ENCODE results near the gene CASZ1. TPM values are rescaled to one million over a fixed set of nuclear protein-coding genes. Genes with fewer than 3 reads are reported as not detected.

CASZ1 gene
- total and polyA plus RNA-seq, 8 donors, result 6.0 to 166 (median 39.8) TPM

DNA sequence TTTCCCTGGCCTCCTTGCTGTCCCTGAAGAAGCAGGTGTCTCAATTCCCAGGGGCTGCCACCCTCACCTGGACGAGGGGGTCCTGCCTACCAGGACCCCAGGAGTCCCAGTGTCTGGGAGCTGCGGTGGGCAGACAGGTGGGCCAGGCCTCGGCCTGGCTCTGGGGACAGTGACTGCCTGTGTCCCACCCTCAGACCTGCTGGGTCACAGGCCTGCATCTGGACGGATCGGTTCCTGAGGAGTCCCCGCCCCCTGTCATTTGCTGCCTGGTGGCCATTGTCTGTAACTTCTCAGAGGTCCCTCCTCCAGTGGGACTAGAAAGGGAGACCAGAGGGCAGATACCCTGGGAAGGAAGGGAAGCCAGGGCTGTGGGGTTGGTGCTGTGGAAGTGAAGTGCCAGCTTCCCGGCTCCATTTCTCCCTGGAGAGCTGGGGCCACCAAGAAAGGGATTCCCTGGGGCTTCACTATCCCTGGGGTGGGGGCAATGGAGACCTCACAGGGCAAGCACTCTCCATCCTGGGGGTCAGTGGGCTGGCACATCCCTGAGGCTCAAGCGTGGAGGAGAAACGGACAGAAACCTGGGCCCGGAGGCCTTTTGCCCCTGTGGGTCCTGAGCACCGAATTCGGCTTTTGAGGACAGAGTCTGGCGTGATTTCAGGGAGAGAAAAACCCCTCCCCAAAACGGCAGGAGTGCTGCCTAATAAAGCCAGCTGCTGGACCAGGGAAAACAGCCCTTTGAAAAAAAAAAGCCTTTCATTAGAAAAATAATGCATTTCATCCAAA is 164.4 kb downstream of the CASZ1 start:
- no peaks in the 10 kb centered on the region for H3K9me3 ChIP-seq
- H3K4me3 ChIP-seq, result no peak overlapping the region
- DNase-seq, result peak in 1 of 2 donors; percentile 26
- peak overlapping the region; percentile 4 to 89 (median 83) for H3K27ac ChIP-seq
- intact Hi-C loops (cut with DNase I; ENCODE audit: low total_unique reads), result no loop called here
- H3K27me3 ChIP-seq, result no peaks in the 10 kb centered on the region
- WGBS, 5 donors, result 68 to 74% (median 72%) methylated on average over 14 of the region's 14 CpGs
- H3K36me3 ChIP-seq, result peaks cover 0 to 31% (median 21%) of the 10 kb centered on the region in 4 donors
- no peak for TF ChIP-seq POLR2A (IDR thresholded peaks at IDR 0.05)
- no peak for TF ChIP-seq EP300 (IDR thresholded peaks at IDR 0.05)
- no peak for TF ChIP-seq CTCF (IDR thresholded peaks at IDR 0.05)
- TF ChIP-seq POLR2AphosphoS5 (IDR thresholded peaks at IDR 0.05), result no peak
- H3K4me1 ChIP-seq, result peaks cover 35 to 92% (median 77%) of the 10 kb centered on the region in 4 donors

- Histone ChIP-seq H3K27ac (peak overlapping the region; percentile 4 to 89 (median 83)), H3K4me1 (peaks cover 34 to 85% (median 77%) of the 10 kb centered on the region in 4 donors), H3K4me3 (no peak overlapping the region), H3K27me3 (no peaks in the 10 kb centered on the region), H3K9me3 (no peaks in the 10 kb centered on the region), H3K36me3 (peaks cover 0 to 39% (median 23%) of the 10 kb centered on the region in 4 donors)
- TF ChIP-seq CTCF (IDR thresholded peaks at IDR 0.05) (no peak), POLR2AphosphoS5 (IDR thresholded peaks at IDR 0.05) (peak in 1 of 3 donors; percentile 12)
- WGBS, 5 donors, result 78 to 92% (median 83%) methylated on average over 18 to 20 of the region's 20 CpGs
- intact Hi-C loops (cut with DNase I; ENCODE audit: low total_unique reads), result no loop called here
- DNase-seq, result peak in 1 of 2 donors; percentile 23
These were observed 165.2 kb downstream of the CASZ1 start for GRCh38 chr1:10631121-10631810.

DNA sequence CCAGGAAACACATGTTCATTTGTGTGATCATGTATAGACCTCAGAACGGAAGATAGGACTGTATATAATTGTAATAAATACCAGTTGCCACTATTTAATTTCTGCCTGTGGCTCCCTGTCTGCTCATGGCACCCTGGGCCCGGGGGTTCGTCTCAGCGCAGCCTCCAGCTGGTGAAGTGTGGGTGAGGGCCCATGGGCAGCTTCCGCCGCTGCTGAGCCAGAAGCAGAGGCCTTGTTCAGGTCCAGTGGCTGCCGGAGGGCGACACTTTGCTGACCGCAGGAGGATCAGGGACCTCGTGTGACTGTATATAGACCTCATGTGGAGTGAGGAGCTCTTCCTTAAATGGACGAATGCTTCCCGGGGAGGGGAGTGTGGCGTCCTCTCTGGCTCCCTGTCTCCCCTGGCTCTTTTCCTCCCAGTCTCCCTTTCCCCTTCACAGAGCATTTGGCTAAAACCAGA is 165.8 kb downstream of the CASZ1 start:
- no peak for DNase-seq
- H3K4me1 ChIP-seq, result peaks cover 32 to 80% (median 71%) of the 10 kb centered on the region in 4 donors
- peak overlapping the region in 4 of 5 donors; percentile 55 to 89 (median 84) for H3K27ac ChIP-seq
- no peaks in the 10 kb centered on the region for H3K9me3 ChIP-seq
- 83 to 95% (median 91%) methylated on average over 11 to 13 of the region's 13 CpGs for WGBS, 5 donors
- H3K36me3 ChIP-seq, result peaks cover 0 to 40% (median 26%) of the 10 kb centered on the region in 4 donors
- intact Hi-C loops (cut with DNase I; ENCODE audit: low total_unique reads), result no loop called here
- H3K4me3 ChIP-seq, result no peak overlapping the region
- TF ChIP-seq POLR2A (IDR thresholded peaks at IDR 0.05) (no peak), CTCF (IDR thresholded peaks at IDR 0.05) (no peak), EP300 (IDR thresholded peaks at IDR 0.05) (no peak), POLR2AphosphoS5 (IDR thresholded peaks at IDR 0.05) (no peak)
- no peaks in the 10 kb centered on the region for H3K27me3 ChIP-seq

GRCh38 chr1:10629816-10630571 is 166.5 kb downstream of the CASZ1 start:
- H3K4me1 ChIP-seq, result peaks cover 25 to 73% (median 64%) of the 10 kb centered on the region in 4 donors
- intact Hi-C loops (cut with DNase I; ENCODE audit: low total_unique reads), result no loop called here
- no peak for TF ChIP-seq POLR2AphosphoS5 (IDR thresholded peaks at IDR 0.05)
- WGBS, 5 donors, result 91 to 95% (median 93%) methylated on average over 22 to 36 of the region's 36 CpGs
- peaks cover 0 to 47% (median 33%) of the 10 kb centered on the region in 4 donors for H3K36me3 ChIP-seq
- DNase-seq, result no peak
- H3K27me3 ChIP-seq, result no peaks in the 10 kb centered on the region
- peak overlapping the region in 4 of 5 donors; percentile 55 to 85 (median 78) for H3K27ac ChIP-seq
- H3K9me3 ChIP-seq, result no peaks in the 10 kb centered on the region
- H3K4me3 ChIP-seq, result no peak overlapping the region

Data from stomach (tissue), 9 donors.